CD4-positive, CD25-positive, alpha-beta regulatory T cell (primary cell): ENCODE measurements around the gene PYGB. TPM values are rescaled to one million over a fixed set of nuclear protein-coding genes. Genes with fewer than 3 reads are reported as not detected.

Experiments
- ATAC-seq, 2 donors: fragments of 150-1000 bp; cut with Tn5 transposase; one replicate each; pipeline ENCODE4 v1.10.0; 2021; ENCODE audit warnings: low read depth in 2 of 2, moderate number of reproducible peaks in 2 of 2, moderate library complexity in 1 of 2
- DNase-seq, 3 donors: peaks; one replicate each; pipeline versions ENCODE4 v3.0.0 to v3.0.0-alpha.2; 2012 to 2022; ENCODE audit warnings: mixed read lengths in 1 of 3
- H3K27ac ChIP-seq: one replicate; pipeline ENCODE4 v1.7.0; 2013; ENCODE audit warnings: mild to moderate bottlenecking, low read length; ENCODE audit not compliant: insufficient read depth, poor library complexity, severe bottlenecking
- H3K27me3 ChIP-seq: one replicate; pipeline ENCODE4 v1.7.0; 2013; ENCODE audit warnings: low read length; ENCODE audit not compliant: control insufficient read depth, insufficient read depth
- H3K36me3 ChIP-seq: one replicate; pipeline ENCODE4 v1.7.0; 2013; ENCODE audit warnings: mild to moderate bottlenecking, low read length, moderate library complexity; ENCODE audit not compliant: control insufficient read depth, insufficient read depth
- H3K4me1 ChIP-seq: 2 replicates; pipeline ENCODE4 v1.7.0; 2013; ENCODE audit warnings: mild to moderate bottlenecking, low read length; ENCODE audit not compliant: insufficient read depth, control insufficient read depth, poor library complexity, severe bottlenecking
- H3K4me3 ChIP-seq: one replicate; pipeline ENCODE4 v1.7.0; 2013; ENCODE audit warnings: low read depth, mild to moderate bottlenecking, low read length, moderate library complexity
- H3K9me3 ChIP-seq, 2 experiments: 1 replicate in 1 of 2; 2 replicates in 1 of 2; pipeline ENCODE4 v1.7.0; 2013; ENCODE audit warnings: low read length in 2 of 2, mild to moderate bottlenecking in 1 of 2, moderate library complexity in 1 of 2; ENCODE audit not compliant: control insufficient read depth in 2 of 2
- H3K27ac Mint-ChIP-seq, 3 donors: one replicate each; pipeline ENCODE4 v1.8.0; 2020 to 2022; ENCODE audit warnings: mild to moderate bottlenecking in 3 of 3, mixed read lengths in 3 of 3, moderate library complexity in 2 of 3
- H3K27me3 Mint-ChIP-seq: one replicate; pipeline ENCODE4 v1.8.0; 2022; ENCODE audit warnings: mild to moderate bottlenecking, mixed read lengths
- H3K36me3 Mint-ChIP-seq: one replicate; pipeline ENCODE4 v1.8.0; 2020; ENCODE audit warnings: mixed read lengths
- H3K4me1 Mint-ChIP-seq, 4 donors: one replicate each; pipeline ENCODE4 v1.8.0; 2020 to 2022; ENCODE audit warnings: mixed read lengths in 4 of 4, mild to moderate bottlenecking in 1 of 4
- H3K4me3 Mint-ChIP-seq, 4 donors: one replicate each; pipeline ENCODE4 v1.8.0; 2020 to 2022; ENCODE audit warnings: mild to moderate bottlenecking in 4 of 4, mixed read lengths in 4 of 4, moderate library complexity in 3 of 4
- H3K9me3 Mint-ChIP-seq, 7 donors: one replicate each; pipeline ENCODE4 v1.8.0; 2020 to 2022; ENCODE audit warnings: mixed read lengths in 7 of 7, mild to moderate bottlenecking in 3 of 7, moderate library complexity in 2 of 7
- polyA plus RNA-seq, 4 donors: library from polyadenylated mRNA; unstranded; fragments of 300-500 nt; fragmentation: Illumina TruSeq; gene quantifications; one replicate each; pipeline ENCODE4 v1.2.3, GENCODE V29; 2021
- total RNA-seq: library from RNA; stranded (reverse); gene quantifications from one replicate; pipeline ENCODE4 v1.2.3, GENCODE V29; 2022

The PYGB gene
- total and polyA plus RNA-seq, 5 donors from 2014 or later = 37.2 to 64.6 (median 45.4) TPM

GRCh38 chr20:25211273-25211672 is 36.6 kb upstream of the PYGB start:
- H3K4me3 Mint-ChIP-seq = no peak overlapping the region
- no peak for DNase-seq
- no peak for ATAC-seq
- H3K36me3 Mint-ChIP-seq = peaks cover 17% of the 10 kb centered on the region
- Histone ChIP-seq H3K4me3 (no peak overlapping the region), H3K4me1 (no peaks in the 10 kb centered on the region), H3K36me3 (peaks cover 47% of the 10 kb centered on the region), H3K9me3 (no peaks in the 10 kb centered on the region), H3K27me3 (no peaks in the 10 kb centered on the region), H3K27ac (no peak overlapping the region)
- H3K27ac Mint-ChIP-seq = peak overlapping the region in 2 of 3 donors; percentile 55 to 56
- no peaks in the 10 kb centered on the region for H3K27me3 Mint-ChIP-seq
- no peaks in the 10 kb centered on the region for H3K9me3 Mint-ChIP-seq
- H3K4me1 Mint-ChIP-seq = peaks cover 0 to 6% (median 0%) of the 10 kb centered on the region in 4 donors

- H3K27me3 Mint-ChIP-seq = no peaks in the 10 kb centered on the region
- H3K4me3 Mint-ChIP-seq = no peak overlapping the region
- Histone ChIP-seq H3K27me3 (no peaks in the 10 kb centered on the region), H3K27ac (no peak overlapping the region), H3K4me1 (no peaks in the 10 kb centered on the region), H3K36me3 (peaks cover 54% of the 10 kb centered on the region), H3K4me3 (no peak overlapping the region), H3K9me3 (no peaks in the 10 kb centered on the region)
- no peaks in the 10 kb centered on the region for H3K9me3 Mint-ChIP-seq
- peaks cover 0 to 6% (median 0%) of the 10 kb centered on the region in 4 donors for H3K4me1 Mint-ChIP-seq
- no peak for ATAC-seq
- no peak for DNase-seq
- no peak overlapping the region for H3K27ac Mint-ChIP-seq
- H3K36me3 Mint-ChIP-seq = peaks cover 17% of the 10 kb centered on the region
Observed at GRCh38 chr20:25212242-25212641, 35.6 kb upstream of the PYGB start.

GRCh38 chr20:25213566-25214425 is 34.1 kb upstream of the PYGB start:
- Histone ChIP-seq H3K9me3 (no peaks in the 10 kb centered on the region), H3K27ac (no peak overlapping the region), H3K4me1 (no peaks in the 10 kb centered on the region), H3K36me3 (peaks cover 63% of the 10 kb centered on the region), H3K27me3 (no peaks in the 10 kb centered on the region), H3K4me3 (no peak overlapping the region)
- DNase-seq (no peak), ATAC-seq (no peak)
- Mint-ChIP-seq H3K4me3 (no peak overlapping the region), H3K27me3 (no peaks in the 10 kb centered on the region), H3K4me1 (peaks cover 0 to 3% (median 0%) of the 10 kb centered on the region in 4 donors), H3K27ac (no peak overlapping the region), H3K36me3 (peaks cover 22% of the 10 kb centered on the region), H3K9me3 (no peaks in the 10 kb centered on the region)

- Mint-ChIP-seq H3K4me1 (peaks cover 0 to 3% (median 0%) of the 10 kb centered on the region in 4 donors), H3K4me3 (no peak overlapping the region), H3K27ac (no peak overlapping the region), H3K9me3 (no peaks in the 10 kb centered on the region), H3K36me3 (peaks cover 25% of the 10 kb centered on the region), H3K27me3 (no peaks in the 10 kb centered on the region)
- no peaks in the 10 kb centered on the region for H3K27me3 ChIP-seq
- peaks cover 64% of the 10 kb centered on the region for H3K36me3 ChIP-seq
- ATAC-seq = no peak
- no peak overlapping the region for H3K4me3 ChIP-seq
- no peak overlapping the region for H3K27ac ChIP-seq
- no peaks in the 10 kb centered on the region for H3K9me3 ChIP-seq
- no peak for DNase-seq
- H3K4me1 ChIP-seq = no peaks in the 10 kb centered on the region
Observed at GRCh38 chr20:25214426-25214790, 33.5 kb upstream of the PYGB start.

- H3K36me3 Mint-ChIP-seq = peaks cover 25% of the 10 kb centered on the region
- Histone ChIP-seq H3K4me1 (no peaks in the 10 kb centered on the region), H3K27me3 (no peaks in the 10 kb centered on the region), H3K9me3 (no peaks in the 10 kb centered on the region), H3K36me3 (peaks cover 64% of the 10 kb centered on the region), H3K27ac (no peak overlapping the region), H3K4me3 (no peak overlapping the region)
- H3K9me3 Mint-ChIP-seq = no peaks in the 10 kb centered on the region
- DNase-seq (no peak), ATAC-seq (no peak)
- no peak overlapping the region for H3K4me3 Mint-ChIP-seq
- H3K27ac Mint-ChIP-seq = no peak overlapping the region
- no peaks in the 10 kb centered on the region for H3K27me3 Mint-ChIP-seq
- H3K4me1 Mint-ChIP-seq = peaks cover 0 to 3% (median 0%) of the 10 kb centered on the region in 4 donors
Observed at GRCh38 chr20:25214819-25215218, 33.1 kb upstream of the PYGB start.

- H3K9me3 ChIP-seq = no peaks in the 10 kb centered on the region
- H3K27ac ChIP-seq = no peak overlapping the region
- H3K4me3 ChIP-seq = no peak overlapping the region
- H3K27me3 ChIP-seq = no peaks in the 10 kb centered on the region
- no peak for ATAC-seq
- peaks cover 63% of the 10 kb centered on the region for H3K36me3 ChIP-seq
- Mint-ChIP-seq H3K4me1 (peaks cover 0 to 3% (median 0%) of the 10 kb centered on the region in 4 donors), H3K9me3 (no peaks in the 10 kb centered on the region), H3K4me3 (no peak overlapping the region), H3K27me3 (no peaks in the 10 kb centered on the region), H3K27ac (peak overlapping the region in 1 of 3 donors; percentile 39), H3K36me3 (peaks cover 25% of the 10 kb centered on the region)
- DNase-seq = no peak
- no peaks in the 10 kb centered on the region for H3K4me1 ChIP-seq
Observed at GRCh38 chr20:25215521-25215920, 32.4 kb upstream of the PYGB start.

- ATAC-seq = no peak
- peak overlapping the region in 1 of 3 donors; percentile 43 for H3K27ac Mint-ChIP-seq
- H3K36me3 Mint-ChIP-seq = peaks cover 24% of the 10 kb centered on the region
Observed at GRCh38 chr20:25216199-25216945, 31.5 kb upstream of the PYGB start.

More at GRCh38 chr20:25216199-25216945, 31.5 kb upstream of the PYGB start:
- Histone ChIP-seq H3K4me3 (no peak overlapping the region), H3K9me3 (no peaks in the 10 kb centered on the region), H3K27ac (no peak overlapping the region), H3K4me1 (no peaks in the 10 kb centered on the region), H3K36me3 (peaks cover 55% of the 10 kb centered on the region), H3K27me3 (no peaks in the 10 kb centered on the region)
- no peak overlapping the region for H3K4me3 Mint-ChIP-seq
- no peaks in the 10 kb centered on the region for H3K9me3 Mint-ChIP-seq
- H3K27me3 Mint-ChIP-seq = no peaks in the 10 kb centered on the region
- H3K4me1 Mint-ChIP-seq = peaks cover 0 to 3% (median 0%) of the 10 kb centered on the region in 4 donors
- no peak for DNase-seq
